ENCODE data around the gene RHEB. TPM values are rescaled to one million over a fixed set of nuclear protein-coding genes. Genes with fewer than 3 reads are reported as not detected.

Gene RHEB
- total RNA-seq, 1 donor from 2014 or later: 81.0 TPM

DNA sequence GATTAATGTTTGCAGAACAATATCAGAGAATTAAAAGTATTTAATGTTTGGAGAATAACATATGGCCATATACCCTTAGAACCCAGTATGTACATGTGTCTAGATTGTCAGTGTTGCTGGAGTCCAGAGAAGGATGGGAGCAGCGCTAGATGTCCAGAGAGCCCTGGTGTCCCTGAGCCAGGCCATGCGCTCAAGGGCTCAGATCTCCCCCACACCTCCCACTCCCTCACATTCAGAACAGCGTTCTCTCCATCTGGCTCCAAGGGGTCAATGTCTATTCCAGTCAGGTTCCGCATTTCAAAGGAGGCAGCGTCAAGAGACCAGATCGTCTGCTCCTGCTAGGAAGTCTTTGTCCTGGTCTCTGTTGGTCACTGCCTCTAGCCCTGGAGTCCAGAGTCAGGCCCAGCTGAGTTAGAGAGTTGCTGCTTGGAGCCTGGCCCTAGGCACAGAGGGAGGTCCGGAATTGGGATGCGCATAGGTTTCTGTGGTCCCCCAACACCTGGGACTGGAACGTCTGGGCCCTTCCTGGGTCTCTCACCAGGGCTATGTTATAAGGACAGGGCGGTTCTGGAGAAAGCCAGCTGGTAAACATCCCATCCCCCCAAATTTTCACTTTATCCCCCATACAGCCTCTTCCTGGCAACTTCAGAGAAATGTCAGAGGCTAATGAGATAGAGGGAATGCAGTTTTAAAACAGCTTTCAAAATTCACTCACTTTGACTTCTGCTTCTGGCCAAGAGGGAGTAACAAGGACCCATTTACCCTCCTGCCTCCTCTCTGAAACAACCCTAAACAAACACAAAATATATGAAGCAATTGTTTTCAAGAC is 103.4 kb downstream of the RHEB start:
- Mint-ChIP-seq H3K4me3 (no peak overlapping the region), H3K27ac (peak overlapping the region; percentile 17), H3K4me1 (ENCODE audit: unreplicated experiment) (peaks cover 17% of the 10 kb centered on the region), H3K36me3 (peaks cover 3% of the 10 kb centered on the region), H3K9me3 (peaks cover 9% of the 10 kb centered on the region), H3K27me3 (peaks cover 18% of the 10 kb centered on the region)
- TF ChIP-seq, protein P1, sequence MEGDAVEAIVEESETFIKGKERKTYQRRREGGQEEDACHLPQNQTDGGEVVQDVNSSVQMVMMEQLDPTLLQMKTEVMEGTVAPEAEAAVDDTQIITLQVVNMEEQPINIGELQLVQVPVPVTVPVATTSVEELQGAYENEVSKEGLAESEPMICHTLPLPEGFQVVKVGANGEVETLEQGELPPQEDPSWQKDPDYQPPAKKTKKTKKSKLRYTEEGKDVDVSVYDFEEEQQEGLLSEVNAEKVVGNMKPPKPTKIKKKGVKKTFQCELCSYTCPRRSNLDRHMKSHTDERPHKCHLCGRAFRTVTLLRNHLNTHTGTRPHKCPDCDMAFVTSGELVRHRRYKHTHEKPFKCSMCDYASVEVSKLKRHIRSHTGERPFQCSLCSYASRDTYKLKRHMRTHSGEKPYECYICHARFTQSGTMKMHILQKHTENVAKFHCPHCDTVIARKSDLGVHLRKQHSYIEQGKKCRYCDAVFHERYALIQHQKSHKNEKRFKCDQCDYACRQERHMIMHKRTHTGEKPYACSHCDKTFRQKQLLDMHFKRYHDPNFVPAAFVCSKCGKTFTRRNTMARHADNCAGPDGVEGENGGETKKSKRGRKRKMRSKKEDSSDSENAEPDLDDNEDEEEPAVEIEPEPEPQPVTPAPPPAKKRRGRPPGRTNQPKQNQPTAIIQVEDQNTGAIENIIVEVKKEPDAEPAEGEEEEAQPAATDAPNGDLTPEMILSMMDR (conservative IDR thresholded peaks at IDR 0.05): no peak
- no peak for DNase-seq (ENCODE audit: extremely low spot score, unreplicated experiment)

Small RNAs within 50 kb of the gene (microRNA-seq; reads per million reads assigned to microRNA genes)
- gene MIR3907: not detected

Other genes with a start within 250 kb of the RHEB start
- gene NUB1, start 178.1 kb downstream of the RHEB start, total RNA-seq (ENCODE audit: low replicate concordance): 49.3 and 54.3 TPM in 2 replicates
- gene WDR86, start 109.9 kb downstream of the RHEB start, total RNA-seq (ENCODE audit: low replicate concordance): 13.0 and 83.0 TPM in 2 replicates
- 0.67 and 1.3 TPM in 2 replicates for gene CRYGN, start 79.8 kb downstream of the RHEB start, total RNA-seq (ENCODE audit: low replicate concordance)